ENCODE results near the gene LAMA5.

The LAMA5 gene

DNA sequence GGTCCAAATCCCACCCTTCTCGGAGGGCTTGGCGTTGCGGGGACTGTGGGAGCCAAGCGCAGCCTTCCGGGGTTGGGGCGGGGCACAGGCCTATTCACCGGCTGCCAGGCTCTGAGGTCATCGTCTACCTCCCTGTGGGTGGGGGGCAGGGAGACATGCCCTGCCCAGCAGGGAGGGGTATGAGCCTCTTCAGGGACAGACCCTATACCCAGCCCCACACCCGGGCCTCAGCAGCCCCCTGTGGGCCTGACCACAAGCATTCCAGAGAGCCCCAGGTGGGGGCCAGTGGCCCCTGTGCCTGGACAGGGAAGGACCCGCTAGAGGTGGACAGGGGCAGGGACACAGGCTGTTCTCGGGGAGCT lies 11.6 kb downstream of the LAMA5 start:
- no peak overlapping the region for H3K4me3 ChIP-seq (ENCODE audit: low read depth, low read length)
- H3K27me3 ChIP-seq (ENCODE audit: control insufficient read depth, insufficient read depth, low read length): no peaks in the 10 kb centered on the region
- no peaks in the 10 kb centered on the region for H3K9me3 ChIP-seq (ENCODE audit: control insufficient read depth, insufficient read depth, low read length)
- peak overlapping the region; percentile 79 for H3K9ac ChIP-seq (ENCODE audit: low read depth, low read length)
- H3K36me3 ChIP-seq (ENCODE audit: control insufficient read depth, insufficient read depth, low read length): peaks cover 44% of the 10 kb centered on the region
- peaks cover 10% of the 10 kb centered on the region for H3K4me1 ChIP-seq (ENCODE audit: control insufficient read depth, insufficient read depth, low read length)

DNA sequence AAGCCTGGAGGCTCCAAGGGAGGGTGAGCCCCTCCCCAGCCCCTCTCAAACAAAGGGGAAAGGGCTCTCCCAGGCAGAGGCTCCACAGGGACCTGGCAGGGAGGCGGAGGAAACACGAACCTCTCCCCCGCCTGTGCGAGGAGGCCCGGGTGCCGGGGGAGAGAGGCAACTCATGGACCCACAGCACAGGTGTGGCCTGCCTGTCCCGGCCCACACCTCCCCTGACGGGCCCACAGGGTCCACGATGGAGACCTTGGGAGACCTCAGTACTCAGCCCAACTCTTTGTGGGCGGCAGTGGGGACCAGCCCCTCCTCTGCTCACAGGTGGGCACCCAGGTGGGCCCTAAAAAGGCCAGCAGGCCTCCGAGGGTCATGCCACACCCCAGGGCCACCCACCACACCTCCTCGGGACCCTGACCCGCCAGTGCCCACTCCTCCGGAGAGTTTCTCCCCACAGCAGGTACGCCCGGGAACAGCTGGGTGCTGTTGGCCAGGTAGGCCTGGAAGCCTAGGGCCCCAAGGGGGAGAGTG lies 12.2 kb downstream of the LAMA5 start:
- Histone ChIP-seq H3K27me3 (ENCODE audit: control insufficient read depth, insufficient read depth, low read length) (no peaks in the 10 kb centered on the region), H3K36me3 (ENCODE audit: control insufficient read depth, insufficient read depth, low read length) (peaks cover 50% of the 10 kb centered on the region), H3K4me3 (ENCODE audit: low read depth, low read length) (no peak overlapping the region), H3K9me3 (ENCODE audit: control insufficient read depth, insufficient read depth, low read length) (no peaks in the 10 kb centered on the region), H3K9ac (ENCODE audit: low read depth, low read length) (peak overlapping the region; percentile 79), H3K4me1 (ENCODE audit: control insufficient read depth, insufficient read depth, low read length) (peaks cover 10% of the 10 kb centered on the region)

DNA sequence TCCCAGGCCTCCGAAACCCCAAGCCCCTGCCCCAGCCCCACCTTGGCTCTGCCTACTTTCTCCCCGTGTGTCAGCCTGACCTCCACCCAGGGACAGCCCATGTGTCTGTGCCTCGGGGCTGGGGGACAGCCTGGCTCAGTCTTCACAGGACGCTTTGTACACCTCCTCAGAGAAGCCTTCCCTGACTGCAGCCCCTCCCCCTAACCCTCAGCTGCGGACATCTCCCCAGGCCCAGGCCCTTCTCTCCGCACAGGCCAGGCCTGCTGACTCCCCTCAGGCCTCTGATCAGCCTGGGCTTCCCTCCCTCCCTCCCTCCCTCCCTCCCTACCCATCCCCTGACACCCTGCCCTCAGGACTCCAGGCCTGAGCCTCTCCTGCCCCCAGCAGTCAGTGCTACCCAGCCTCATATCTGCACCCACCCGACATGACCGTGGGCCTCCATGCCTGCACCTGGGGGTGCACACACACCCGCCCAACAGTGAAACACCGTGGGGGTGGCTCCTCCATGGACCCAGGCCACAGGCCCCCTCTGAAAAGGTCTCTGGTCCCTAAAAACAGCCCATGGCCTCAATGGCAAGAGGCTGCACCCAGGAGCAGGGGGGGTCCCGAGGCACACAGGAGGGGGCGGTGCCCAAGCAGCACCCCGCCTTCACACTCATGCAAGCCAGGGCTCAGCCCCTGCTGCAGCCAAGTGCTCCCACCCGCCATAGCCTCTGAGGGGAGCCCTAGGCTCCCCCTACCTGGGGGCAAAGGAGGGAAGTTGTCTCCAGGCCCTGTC lies 12.9 kb downstream of the LAMA5 start:
- H3K9ac ChIP-seq (ENCODE audit: low read depth, low read length): peak overlapping the region; percentile 79
- no peaks in the 10 kb centered on the region for H3K9me3 ChIP-seq (ENCODE audit: control insufficient read depth, insufficient read depth, low read length)
- peaks cover 10% of the 10 kb centered on the region for H3K4me1 ChIP-seq (ENCODE audit: control insufficient read depth, insufficient read depth, low read length)
- H3K27me3 ChIP-seq (ENCODE audit: control insufficient read depth, insufficient read depth, low read length): no peaks in the 10 kb centered on the region
- H3K36me3 ChIP-seq (ENCODE audit: control insufficient read depth, insufficient read depth, low read length): peaks cover 52% of the 10 kb centered on the region
- H3K4me3 ChIP-seq (ENCODE audit: low read depth, low read length): no peak overlapping the region

DNA sequence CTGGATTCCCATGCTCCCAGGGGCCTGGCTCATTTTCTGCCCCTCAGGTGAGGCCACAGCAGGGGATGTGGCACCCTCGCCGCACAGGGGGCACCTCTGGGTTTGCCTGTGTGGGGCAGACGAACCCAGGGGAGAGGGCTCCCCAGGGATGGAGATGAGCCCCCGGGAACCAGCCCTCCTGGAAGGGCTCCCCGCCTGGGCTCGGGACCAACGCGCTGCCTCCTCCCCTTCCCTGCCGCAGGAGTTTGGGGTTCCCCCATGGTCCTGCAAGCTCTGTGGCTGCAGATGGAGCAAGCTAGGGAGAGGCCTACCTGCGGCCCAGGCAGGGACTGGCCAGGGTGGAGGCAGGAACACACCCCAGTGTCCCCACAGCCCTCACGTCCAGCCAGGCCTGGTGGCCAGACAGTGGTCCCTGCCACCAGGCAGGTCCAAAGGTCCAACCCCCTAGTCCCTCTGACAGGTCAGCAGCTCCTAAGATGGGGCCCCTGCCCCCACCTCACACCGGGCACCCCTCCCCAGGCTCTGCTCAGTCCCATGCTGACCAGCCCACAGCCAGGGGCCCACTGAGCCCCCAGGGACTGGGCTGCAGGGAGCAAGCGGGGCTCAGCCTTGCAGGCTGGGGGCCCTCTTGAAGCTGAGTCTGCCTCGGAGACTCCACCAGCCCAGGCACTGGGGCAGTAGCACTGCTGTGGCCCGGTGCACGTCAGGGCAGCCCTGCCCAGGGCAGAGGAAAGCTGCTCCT lies 13.7 kb downstream of the LAMA5 start:
- no peaks in the 10 kb centered on the region for H3K27me3 ChIP-seq (ENCODE audit: control insufficient read depth, insufficient read depth, low read length)
- H3K4me3 ChIP-seq (ENCODE audit: low read depth, low read length): no peak overlapping the region
- H3K9me3 ChIP-seq (ENCODE audit: control insufficient read depth, insufficient read depth, low read length): no peaks in the 10 kb centered on the region
- peaks cover 48% of the 10 kb centered on the region for H3K36me3 ChIP-seq (ENCODE audit: control insufficient read depth, insufficient read depth, low read length)
- H3K9ac ChIP-seq (ENCODE audit: low read depth, low read length): no peak overlapping the region
- peaks cover 10% of the 10 kb centered on the region for H3K4me1 ChIP-seq (ENCODE audit: control insufficient read depth, insufficient read depth, low read length)

DNA sequence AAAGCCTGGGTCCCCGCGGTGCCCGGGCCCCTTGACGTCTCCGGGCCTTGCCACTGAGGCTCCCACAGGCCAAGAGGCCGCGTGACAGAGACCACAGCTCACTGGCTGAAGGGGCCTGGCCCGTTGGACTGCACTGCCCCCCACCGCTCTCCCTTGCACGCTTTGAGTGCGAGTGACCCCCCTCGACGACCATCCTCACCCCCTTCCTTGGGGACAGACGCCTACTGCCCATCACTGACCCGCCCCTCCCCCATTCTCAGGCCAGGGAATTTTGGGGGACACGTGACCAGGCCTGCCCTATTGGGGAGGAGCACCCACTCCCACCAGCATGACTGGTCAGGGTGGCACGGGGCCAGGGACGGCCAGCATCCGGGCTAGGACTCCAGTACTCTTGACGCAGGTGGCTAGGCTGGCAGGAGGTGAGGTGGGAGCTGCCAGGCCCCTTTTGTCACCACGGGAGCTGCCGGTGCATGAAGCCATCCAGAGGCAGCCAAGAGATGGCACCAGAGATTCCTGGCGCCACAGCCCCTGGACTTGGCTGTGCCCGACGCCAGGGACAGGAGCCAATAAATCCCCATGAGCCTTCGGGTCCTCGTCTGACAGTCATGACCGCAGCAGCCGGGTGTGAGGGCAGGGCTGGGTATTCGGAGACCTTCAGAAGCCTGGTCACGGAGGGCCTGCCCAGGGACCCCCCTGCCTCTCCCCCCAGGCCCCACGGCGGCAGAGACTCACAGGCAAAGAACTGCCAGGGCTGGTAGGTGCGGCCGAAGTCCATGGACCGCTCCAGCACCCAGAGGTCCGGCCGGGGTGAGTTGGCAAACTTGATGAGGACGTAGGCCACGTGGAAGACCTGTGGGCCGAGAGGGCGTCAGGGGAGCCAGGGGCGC lies 14.5 kb downstream of the LAMA5 start:
- Histone ChIP-seq H3K9me3 (ENCODE audit: control insufficient read depth, insufficient read depth, low read length) (no peaks in the 10 kb centered on the region), H3K9ac (ENCODE audit: low read depth, low read length) (no peak overlapping the region), H3K27me3 (ENCODE audit: control insufficient read depth, insufficient read depth, low read length) (no peaks in the 10 kb centered on the region), H3K4me1 (ENCODE audit: control insufficient read depth, insufficient read depth, low read length) (peaks cover 10% of the 10 kb centered on the region), H3K36me3 (ENCODE audit: control insufficient read depth, insufficient read depth, low read length) (peaks cover 52% of the 10 kb centered on the region), H3K4me3 (ENCODE audit: low read depth, low read length) (no peak overlapping the region)

DNA sequence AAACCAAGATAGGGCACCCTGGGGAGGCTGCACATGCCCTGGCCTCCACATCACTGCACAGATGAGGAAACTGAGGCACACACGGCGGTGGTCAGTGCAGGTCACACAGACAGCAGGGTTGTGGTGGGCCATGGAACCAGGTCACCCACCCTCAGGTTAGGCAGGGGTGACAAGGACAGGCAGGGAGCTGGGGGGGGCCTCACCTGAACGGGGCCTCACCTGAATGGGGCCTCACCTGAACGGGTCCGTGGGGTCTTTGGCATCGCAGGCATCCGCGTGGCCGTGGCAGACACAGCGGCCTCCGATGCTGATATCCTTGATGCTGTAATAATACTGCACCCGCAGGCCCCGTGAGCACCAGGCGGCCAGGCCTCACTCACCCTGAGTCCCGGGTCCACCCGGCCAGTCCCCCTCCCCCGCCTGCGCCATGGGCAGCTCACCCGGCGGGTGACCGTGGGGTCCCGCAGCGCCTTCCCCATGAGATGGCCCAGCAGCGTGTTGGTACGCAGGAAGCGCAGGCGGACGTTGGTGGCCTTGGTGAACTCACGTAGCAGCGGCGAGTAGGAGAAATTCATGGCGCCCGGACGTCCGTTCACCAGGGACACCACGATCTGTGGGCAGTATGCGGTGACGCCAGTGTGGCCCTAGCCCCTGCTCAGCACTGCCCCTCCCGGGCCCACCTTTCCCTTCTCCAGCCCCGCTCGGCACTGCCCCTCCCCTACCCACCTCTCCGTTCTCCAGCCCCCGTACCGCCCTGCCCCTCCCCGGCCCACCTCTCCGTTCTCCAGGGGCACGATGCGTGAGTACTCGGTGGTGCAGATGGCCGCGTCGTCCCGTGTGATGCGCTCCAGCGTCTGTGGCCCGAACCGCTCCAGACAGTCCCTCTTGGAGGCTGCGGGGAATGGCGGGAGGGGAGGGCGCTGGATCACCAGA lies 15.4 kb downstream of the LAMA5 start:
- Histone ChIP-seq H3K36me3 (ENCODE audit: control insufficient read depth, insufficient read depth, low read length) (peaks cover 61% of the 10 kb centered on the region), H3K4me3 (ENCODE audit: low read depth, low read length) (no peak overlapping the region), H3K4me1 (ENCODE audit: control insufficient read depth, insufficient read depth, low read length) (peaks cover 10% of the 10 kb centered on the region), H3K9me3 (ENCODE audit: control insufficient read depth, insufficient read depth, low read length) (no peaks in the 10 kb centered on the region), H3K27me3 (ENCODE audit: control insufficient read depth, insufficient read depth, low read length) (no peaks in the 10 kb centered on the region), H3K9ac (ENCODE audit: low read depth, low read length) (no peak overlapping the region)

DNA sequence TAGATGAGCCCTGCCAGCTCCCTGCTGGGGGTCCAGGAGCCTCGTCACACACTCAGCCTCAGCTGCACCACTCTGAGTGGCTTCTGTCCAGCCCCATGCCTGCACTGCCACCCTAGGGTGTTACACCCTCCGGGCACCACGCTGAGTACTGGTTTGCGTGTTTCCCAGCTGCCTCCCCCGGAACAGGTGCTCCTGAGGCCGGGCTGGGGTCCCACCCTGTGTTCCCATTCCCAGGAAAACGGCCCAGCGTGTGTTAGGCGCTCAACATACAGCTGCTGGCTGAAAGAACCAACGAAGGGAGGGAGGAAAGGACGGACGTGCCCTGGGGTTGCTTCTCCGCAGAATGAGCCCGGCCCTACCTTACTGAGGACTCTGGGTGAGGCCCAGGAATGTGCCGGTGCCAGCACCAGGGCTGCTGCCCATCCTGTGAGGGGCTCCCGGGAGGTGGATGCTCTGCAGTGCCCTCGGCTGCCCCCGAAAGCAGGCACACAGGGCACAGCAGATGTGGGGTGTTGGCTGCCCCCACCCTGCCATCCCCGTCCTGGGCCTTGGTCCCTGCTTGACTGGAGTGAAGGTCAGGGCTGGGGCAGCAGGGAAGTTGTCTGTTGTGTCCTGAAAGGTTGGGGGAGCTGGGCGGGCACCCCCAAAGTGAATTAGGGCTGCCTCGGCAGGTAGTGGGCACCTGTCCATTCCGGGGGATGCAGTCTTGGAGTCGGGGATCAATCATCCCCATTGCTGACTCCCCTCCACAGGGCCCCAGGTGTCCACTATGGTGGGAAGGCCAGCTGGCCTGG lies 16.3 kb downstream of the LAMA5 start:
- Histone ChIP-seq H3K9ac (ENCODE audit: low read depth, low read length) (no peak overlapping the region), H3K9me3 (ENCODE audit: control insufficient read depth, insufficient read depth, low read length) (no peaks in the 10 kb centered on the region), H3K4me1 (ENCODE audit: control insufficient read depth, insufficient read depth, low read length) (peaks cover 8% of the 10 kb centered on the region), H3K27me3 (ENCODE audit: control insufficient read depth, insufficient read depth, low read length) (no peaks in the 10 kb centered on the region), H3K36me3 (ENCODE audit: control insufficient read depth, insufficient read depth, low read length) (peaks cover 67% of the 10 kb centered on the region), H3K4me3 (ENCODE audit: low read depth, low read length) (no peak overlapping the region)

DNA sequence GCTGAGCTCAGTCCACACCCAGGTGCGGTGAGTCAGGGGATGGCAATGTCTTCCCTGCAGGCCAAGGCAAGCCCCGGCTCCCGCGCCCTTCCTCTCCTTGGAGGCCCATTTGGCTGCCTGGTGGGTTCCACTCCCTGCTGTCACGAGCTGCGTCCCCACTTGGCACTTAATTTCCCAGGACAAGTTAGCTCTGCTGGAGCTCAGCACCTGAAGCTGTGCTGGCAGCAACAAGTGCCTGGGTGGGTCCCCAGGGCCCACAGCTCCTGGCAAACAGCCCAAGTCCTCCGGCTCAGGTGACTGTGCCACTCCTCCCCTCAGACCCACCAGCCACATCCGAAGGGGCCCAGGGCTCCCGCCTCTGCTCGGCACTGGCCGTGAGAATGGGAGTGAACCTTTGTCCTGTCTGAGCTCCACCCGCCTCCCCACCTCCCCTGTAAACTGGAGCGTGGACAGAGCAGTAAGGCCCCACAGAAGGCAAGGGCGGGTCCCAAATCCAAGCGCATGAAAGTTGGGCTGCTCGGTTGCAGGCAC lies 16.9 kb downstream of the LAMA5 start:
- no peaks in the 10 kb centered on the region for H3K27me3 ChIP-seq (ENCODE audit: control insufficient read depth, insufficient read depth, low read length)
- H3K36me3 ChIP-seq (ENCODE audit: control insufficient read depth, insufficient read depth, low read length): peaks cover 70% of the 10 kb centered on the region
- H3K4me3 ChIP-seq (ENCODE audit: low read depth, low read length): no peak overlapping the region
- peaks cover 5% of the 10 kb centered on the region for H3K4me1 ChIP-seq (ENCODE audit: control insufficient read depth, insufficient read depth, low read length)
- H3K9me3 ChIP-seq (ENCODE audit: control insufficient read depth, insufficient read depth, low read length): no peaks in the 10 kb centered on the region
- H3K9ac ChIP-seq (ENCODE audit: low read depth, low read length): no peak overlapping the region

DNA sequence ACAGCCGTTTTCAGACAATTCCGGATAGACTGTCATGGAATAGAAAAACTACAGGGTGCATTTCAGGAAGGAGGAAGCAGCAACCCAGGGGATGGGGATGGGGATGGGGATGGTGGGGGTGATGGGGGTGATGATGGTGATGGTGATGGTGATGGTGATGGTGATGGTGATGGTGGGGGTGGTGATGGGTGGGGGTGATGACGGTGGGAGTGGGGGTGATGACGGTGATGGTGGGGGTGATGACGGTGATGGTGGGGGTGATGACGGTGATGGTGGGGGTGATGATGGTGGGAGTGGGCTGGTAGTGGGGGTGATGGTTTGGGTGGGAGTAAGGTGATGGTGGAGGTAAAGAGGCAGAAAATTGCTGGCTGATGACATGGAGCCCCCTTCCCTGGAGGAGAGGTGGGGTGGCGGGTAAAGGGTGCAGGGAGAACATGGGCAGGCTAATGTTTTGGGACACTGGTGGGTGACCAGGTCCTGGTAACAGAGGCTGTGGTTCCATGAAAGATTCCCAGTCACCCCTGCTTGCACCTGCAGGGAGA lies 17.5 kb downstream of the LAMA5 start:
- H3K36me3 ChIP-seq (ENCODE audit: control insufficient read depth, insufficient read depth, low read length): peaks cover 70% of the 10 kb centered on the region
- H3K4me1 ChIP-seq (ENCODE audit: control insufficient read depth, insufficient read depth, low read length): peaks cover under 1% of the 10 kb centered on the region
- H3K9me3 ChIP-seq (ENCODE audit: control insufficient read depth, insufficient read depth, low read length): no peaks in the 10 kb centered on the region
- H3K9ac ChIP-seq (ENCODE audit: low read depth, low read length): no peak overlapping the region
- H3K27me3 ChIP-seq (ENCODE audit: control insufficient read depth, insufficient read depth, low read length): no peaks in the 10 kb centered on the region
- no peak overlapping the region for H3K4me3 ChIP-seq (ENCODE audit: low read depth, low read length)

DNA sequence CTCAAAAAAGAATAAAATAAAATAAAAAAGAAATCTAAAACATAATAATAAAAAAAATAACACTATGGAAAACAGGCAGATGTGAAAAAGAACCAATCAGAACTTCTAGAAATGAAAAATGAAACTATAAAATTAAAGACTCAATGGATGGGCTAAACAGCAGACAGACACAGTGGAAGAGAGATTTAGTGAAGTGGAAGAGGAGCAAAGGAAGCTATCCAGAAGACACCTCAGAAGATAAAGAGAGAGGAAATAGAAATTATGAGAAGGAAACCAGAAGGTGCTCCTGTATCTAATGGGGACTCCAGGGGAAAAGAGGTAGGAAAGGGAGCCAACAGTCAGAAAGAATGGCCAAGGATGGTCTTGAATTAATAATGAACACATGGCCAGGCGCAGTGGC lies 18.5 kb downstream of the LAMA5 start:
- Histone ChIP-seq H3K27me3 (ENCODE audit: control insufficient read depth, insufficient read depth, low read length) (no peaks in the 10 kb centered on the region), H3K9me3 (ENCODE audit: control insufficient read depth, insufficient read depth, low read length) (no peaks in the 10 kb centered on the region), H3K9ac (ENCODE audit: low read depth, low read length) (no peak overlapping the region), H3K36me3 (ENCODE audit: control insufficient read depth, insufficient read depth, low read length) (peaks cover 71% of the 10 kb centered on the region), H3K4me1 (ENCODE audit: control insufficient read depth, insufficient read depth, low read length) (no peaks in the 10 kb centered on the region), H3K4me3 (ENCODE audit: low read depth, low read length) (no peak overlapping the region)
